ENCODE data around the gene AP3B1.

GRCh38 chr5:78243091-78243490 is 51.4 kb downstream of the AP3B1 start:
- TF ChIP-seq, protein P1, sequence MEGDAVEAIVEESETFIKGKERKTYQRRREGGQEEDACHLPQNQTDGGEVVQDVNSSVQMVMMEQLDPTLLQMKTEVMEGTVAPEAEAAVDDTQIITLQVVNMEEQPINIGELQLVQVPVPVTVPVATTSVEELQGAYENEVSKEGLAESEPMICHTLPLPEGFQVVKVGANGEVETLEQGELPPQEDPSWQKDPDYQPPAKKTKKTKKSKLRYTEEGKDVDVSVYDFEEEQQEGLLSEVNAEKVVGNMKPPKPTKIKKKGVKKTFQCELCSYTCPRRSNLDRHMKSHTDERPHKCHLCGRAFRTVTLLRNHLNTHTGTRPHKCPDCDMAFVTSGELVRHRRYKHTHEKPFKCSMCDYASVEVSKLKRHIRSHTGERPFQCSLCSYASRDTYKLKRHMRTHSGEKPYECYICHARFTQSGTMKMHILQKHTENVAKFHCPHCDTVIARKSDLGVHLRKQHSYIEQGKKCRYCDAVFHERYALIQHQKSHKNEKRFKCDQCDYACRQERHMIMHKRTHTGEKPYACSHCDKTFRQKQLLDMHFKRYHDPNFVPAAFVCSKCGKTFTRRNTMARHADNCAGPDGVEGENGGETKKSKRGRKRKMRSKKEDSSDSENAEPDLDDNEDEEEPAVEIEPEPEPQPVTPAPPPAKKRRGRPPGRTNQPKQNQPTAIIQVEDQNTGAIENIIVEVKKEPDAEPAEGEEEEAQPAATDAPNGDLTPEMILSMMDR (IDR thresholded peaks at IDR 0.05), result no peak
- no peak for TF ChIP-seq POLR2A (IDR thresholded peaks at IDR 0.05)
